SK-N-SH (cell line): ENCODE results near the gene CA10. TPM values are rescaled to one million over a fixed set of nuclear protein-coding genes. Genes with fewer than 3 reads are reported as not detected.

Experiments
- CTCF ChIA-PET: fragments of 300-600, 350-600 bp; formaldehyde crosslinking; extraction: SDS; loops from one replicate; lab custom pipeline; 2021; lab: Yijun Ruan, JAX
- POLR2A ChIA-PET: fragments of 350-600 bp; sonication (Branson Sonifier 250); formaldehyde crosslinking; extraction: SDS; loops from one replicate; lab custom pipeline; 2020; ENCODE audit warnings: antibody characterized with exemption, inconsistent platforms; lab: Yijun Ruan, JAX
- DNase-seq: peaks from one replicate; pipeline ENCODE4 v3.0.0; 2012
- H2AFZ ChIP-seq: fragments of 200-600 bp; sonication (generic); 2 replicates; pipeline ENCODE4 v1.8.1; 2016; ENCODE audit warnings: antibody characterized with exemption, mild to moderate bottlenecking, low read depth
- H3F3A ChIP-seq: fragments of 200-600 bp; sonication (generic); replicated peaks from 2 replicates; pipeline ENCODE3; 2016; ENCODE audit warnings: antibody characterized with exemption, mild to moderate bottlenecking; ENCODE audit not compliant: insufficient read depth
- H3K27ac ChIP-seq, 2 experiments: fragments of 200-500 bp in 1 of 2; fragments of 200-600 bp in 1 of 2; sonication (Bioruptor generic) in 1 of 2; sonication (generic), shearing (Covaris generic) in 1 of 2; 2 replicates each; pipeline versions ENCODE4 v1.5.1 to v1.6.1; 2014 to 2016; ENCODE audit warnings: low read depth in 2 of 2, inconsistent platforms in 1 of 2, low read length in 1 of 2, mild to moderate bottlenecking in 1 of 2, mixed read lengths in 1 of 2
- H3K27me3 ChIP-seq: fragments of 200-600 bp; sonication (generic), shearing (Covaris generic); 2 replicates; pipeline ENCODE4 v1.6.1; 2016; ENCODE audit warnings: mixed run types; ENCODE audit not compliant: insufficient read depth
- H3K36me3 ChIP-seq, 2 experiments: fragments of 200-500 bp in 1 of 2; fragments of 200-600 bp in 1 of 2; sonication (Bioruptor generic) in 1 of 2; sonication (generic) in 1 of 2; replicated peaks in 1 of 2; 2 replicates each; pipeline versions ENCODE3 to v1.5.1; 2014 to 2016; ENCODE audit warnings: low read length in 1 of 2, mild to moderate bottlenecking in 1 of 2; ENCODE audit not compliant: insufficient read depth in 2 of 2, control insufficient read depth in 1 of 2
- H3K4me1 ChIP-seq, 2 experiments: fragments of 200-500 bp in 1 of 2; fragments of 200-600 bp in 1 of 2; sonication (Bioruptor generic) in 1 of 2; sonication (generic), shearing (Covaris generic) in 1 of 2; 2 replicates each; pipeline versions ENCODE4 v1.5.1 to v1.6.1; 2014 to 2016; ENCODE audit warnings: low read depth in 1 of 2, low read length in 1 of 2, mixed run types in 1 of 2; ENCODE audit not compliant: insufficient read depth in 2 of 2, control insufficient read depth in 1 of 2
- H3K4me2 ChIP-seq: fragments of 200-600 bp; sonication (generic), shearing (Covaris generic); 2 replicates; pipeline ENCODE4 v1.6.1; 2017; ENCODE audit warnings: mixed run types
- H3K4me3 ChIP-seq, 2 experiments: fragments of 200-500 bp in 1 of 2; fragments of 200-600 bp in 1 of 2; sonication (Bioruptor generic) in 1 of 2; sonication (generic), shearing (Covaris generic) in 1 of 2; 2 replicates each; pipeline versions ENCODE4 v1.5.1 to v1.8.1; 2014 to 2016; ENCODE audit warnings: low read depth in 2 of 2, inconsistent platforms in 1 of 2, low read length in 1 of 2, mild to moderate bottlenecking in 1 of 2, mixed read lengths in 1 of 2, moderate library complexity in 1 of 2
- H3K79me2 ChIP-seq: fragments of 200-600 bp; sonication (generic); 2 replicates; pipeline ENCODE4 v1.8.1; 2017; ENCODE audit warnings: mild to moderate bottlenecking; ENCODE audit not compliant: insufficient read depth
- H3K9ac ChIP-seq: fragments of 200-600 bp; sonication (generic); 2 replicates; pipeline ENCODE4 v1.6.1; 2017; ENCODE audit warnings: mixed run types
- H3K9me2 ChIP-seq: fragments of 200-600 bp; sonication (generic); 2 replicates; pipeline ENCODE4 v1.6.1; 2017; ENCODE audit warnings: mixed run types
- H3K9me3 ChIP-seq: fragments of 200-600 bp; sonication (generic); 2 replicates; pipeline ENCODE4 v1.6.1; 2017; ENCODE audit warnings: mixed run types, mild to moderate bottlenecking, moderate library complexity
- H4K20me1 ChIP-seq: fragments of 200-600 bp; sonication (generic); 2 replicates; pipeline ENCODE4 v1.6.1; 2017; ENCODE audit warnings: mild to moderate bottlenecking, mixed run types; ENCODE audit not compliant: insufficient read depth
- EP300 ChIP-seq, 2 experiments: IDR thresholded peaks; 2 replicates each; pipeline versions ENCODE4 v1.4.0 to v1.6.1; 2012; ENCODE audit warnings: borderline replicate concordance in 1 of 2, low read depth in 1 of 2, low read length in 1 of 2
- EZH2phosphoT487 ChIP-seq: fragments of 200-600 bp; sonication (generic); IDR thresholded peaks from 2 replicates; pipeline ENCODE4 v1.6.1; 2017; ENCODE audit warnings: low read depth, mixed run types, mild to moderate bottlenecking, antibody characterized with exemption, moderate library complexity, borderline replicate concordance
- FOSL2 ChIP-seq: IDR thresholded peaks from 2 replicates; pipeline ENCODE4 v1.4.0; 2012; ENCODE audit warnings: low read depth, mild to moderate bottlenecking, moderate library complexity, borderline replicate concordance
- FOXJ3 ChIP-seq: sonication (generic); formaldehyde crosslinking; IDR thresholded peaks from 2 replicates; pipeline ENCODE4 v1.5.1; 2020; ENCODE audit warnings: mild to moderate bottlenecking, missing genetic modification reagents
- FOXM1 ChIP-seq: IDR thresholded peaks from 2 replicates; pipeline ENCODE4 v1.4.0; 2012; ENCODE audit warnings: low read depth, mild to moderate bottlenecking
- JUND ChIP-seq: IDR thresholded peaks from 2 replicates; pipeline ENCODE4 v1.4.0; 2012
- MXI1 ChIP-seq: IDR thresholded peaks from 2 replicates; pipeline ENCODE4 v1.6.1; 2012; ENCODE audit warnings: mild to moderate bottlenecking, low read depth, low read length, improper control_type of control experiment
- NRF1 ChIP-seq: IDR thresholded peaks from 2 replicates; pipeline ENCODE4 v1.6.1; 2012; ENCODE audit warnings: low read depth, mild to moderate bottlenecking, low read length
- POLR2AphosphoS5 ChIP-seq: IDR thresholded peaks from 2 replicates; pipeline ENCODE4 v1.6.1; 2012; ENCODE audit warnings: low read depth, low read length
- RAD21 ChIP-seq: IDR thresholded peaks from 2 replicates; pipeline ENCODE4 v1.6.1; 2012; ENCODE audit warnings: mild to moderate bottlenecking, low read length
- RCOR1 ChIP-seq: fragments of 150-350 bp; IDR thresholded peaks from 2 replicates; pipeline ENCODE4 v1.6.1; 2017; ENCODE audit warnings: antibody characterized with exemption, low read length
- RFX5 ChIP-seq: IDR thresholded peaks from 2 replicates; pipeline ENCODE4 v1.6.1; 2012; ENCODE audit warnings: mild to moderate bottlenecking, improper control_type of control experiment, low read length
- SIN3A ChIP-seq: IDR thresholded peaks from 2 replicates; pipeline ENCODE4 v1.6.1; 2012; ENCODE audit warnings: low read depth, mild to moderate bottlenecking, low read length, moderate library complexity, borderline replicate concordance
- SMC3 ChIP-seq: IDR thresholded peaks from 2 replicates; pipeline ENCODE4 v1.6.1; 2012; ENCODE audit warnings: low read depth, low read length, improper control_type of control experiment
- TEAD4 ChIP-seq: IDR thresholded peaks from 2 replicates; pipeline ENCODE4 v1.4.0; 2012; ENCODE audit warnings: mild to moderate bottlenecking, borderline replicate concordance; ENCODE audit not compliant: insufficient read depth
- WGBS: methylation state at CpG from one replicate; pipeline ENCODE4 v1.1.6; 2017; ENCODE audit warnings: low lambda C conversion rate; 5-methylcytosine and 5-hydroxymethylcytosine counted together
- polyA plus RNA-seq, 3 experiments: library from polyadenylated mRNA; depleted of rRNA; stranded (reverse); fragments of >200 nt; gene quantifications; 2 replicates each; pipeline ENCODE4 v1.2.3, GENCODE V29; 2012
- TF ChIP-seq, protein P1 (sequence below): fragments of 150-350 bp; IDR thresholded peaks from 2 replicates; pipeline ENCODE4 v1.6.1; 2017; ENCODE audit warnings: antibody characterized with exemption, low read length, low read depth, borderline replicate concordance
- TF ChIP-seq, protein P2 (sequence below): IDR thresholded peaks from 2 replicates; pipeline ENCODE4 v1.4.0; 2012; ENCODE audit warnings: low read depth, borderline replicate concordance

CA10 gene
- polyA plus RNA-seq, 1 of the 3 experiments (the other 2 are of a cell fraction): not detected

DNA sequence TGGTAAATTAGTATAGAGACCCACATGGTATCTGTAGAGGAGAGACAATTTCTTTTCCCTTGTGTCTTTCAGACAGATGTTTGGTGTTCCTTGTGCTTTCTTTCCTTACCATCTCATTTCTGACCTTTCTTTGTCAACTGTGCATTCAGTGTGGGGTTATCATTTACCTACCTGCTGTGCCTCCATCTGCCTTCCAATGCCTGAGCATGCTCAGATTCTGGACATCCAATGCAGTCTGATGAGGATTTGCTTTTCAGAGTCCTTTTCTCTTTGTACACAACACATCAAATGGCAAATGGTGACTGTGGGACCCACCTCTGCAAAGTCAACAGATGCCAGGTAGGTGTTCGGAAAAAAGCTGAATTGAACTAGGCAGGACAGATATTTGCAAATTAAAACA is 364.8 kb downstream of the CA10 start:
- no peaks in the 10 kb centered on the region for H4K20me1 ChIP-seq
- no peaks in the 10 kb centered on the region for H3K4me1 ChIP-seq
- TF ChIP-seq, protein P1, sequence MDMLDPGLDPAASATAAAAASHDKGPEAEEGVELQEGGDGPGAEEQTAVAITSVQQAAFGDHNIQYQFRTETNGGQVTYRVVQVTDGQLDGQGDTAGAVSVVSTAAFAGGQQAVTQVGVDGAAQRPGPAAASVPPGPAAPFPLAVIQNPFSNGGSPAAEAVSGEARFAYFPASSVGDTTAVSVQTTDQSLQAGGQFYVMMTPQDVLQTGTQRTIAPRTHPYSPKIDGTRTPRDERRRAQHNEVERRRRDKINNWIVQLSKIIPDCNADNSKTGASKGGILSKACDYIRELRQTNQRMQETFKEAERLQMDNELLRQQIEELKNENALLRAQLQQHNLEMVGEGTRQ: no peak
- TF ChIP-seq RFX5 (no peak), FOSL2 (no peak), FOXJ3 (CRISPR knock-in tag) (no peak), EZH2phosphoT487 (no peak), RAD21 (no peak), NRF1 (no peak), FOXM1 (no peak), JUND (no peak), SMC3 (no peak), SIN3A (no peak), TEAD4 (no peak), POLR2AphosphoS5 (no peak), EP300 (IDR thresholded peaks at IDR 0.05; ENCODE audit: borderline replicate concordance in 1 of 2, low read depth in 1 of 2, low read length in 1 of 2) (no peak), RCOR1 (no peak), MXI1 (no peak)
- TF ChIP-seq, protein P2, sequence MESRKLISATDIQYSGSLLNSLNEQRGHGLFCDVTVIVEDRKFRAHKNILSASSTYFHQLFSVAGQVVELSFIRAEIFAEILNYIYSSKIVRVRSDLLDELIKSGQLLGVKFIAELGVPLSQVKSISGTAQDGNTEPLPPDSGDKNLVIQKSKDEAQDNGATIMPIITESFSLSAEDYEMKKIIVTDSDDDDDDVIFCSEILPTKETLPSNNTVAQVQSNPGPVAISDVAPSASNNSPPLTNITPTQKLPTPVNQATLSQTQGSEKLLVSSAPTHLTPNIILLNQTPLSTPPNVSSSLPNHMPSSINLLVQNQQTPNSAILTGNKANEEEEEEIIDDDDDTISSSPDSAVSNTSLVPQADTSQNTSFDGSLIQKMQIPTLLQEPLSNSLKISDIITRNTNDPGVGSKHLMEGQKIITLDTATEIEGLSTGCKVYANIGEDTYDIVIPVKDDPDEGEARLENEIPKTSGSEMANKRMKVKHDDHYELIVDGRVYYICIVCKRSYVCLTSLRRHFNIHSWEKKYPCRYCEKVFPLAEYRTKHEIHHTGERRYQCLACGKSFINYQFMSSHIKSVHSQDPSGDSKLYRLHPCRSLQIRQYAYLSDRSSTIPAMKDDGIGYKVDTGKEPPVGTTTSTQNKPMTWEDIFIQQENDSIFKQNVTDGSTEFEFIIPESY: no peak
- TF ChIP-seq, all 33 proteins: peak for 0
- H3K9ac ChIP-seq: no peak overlapping the region
- no peak overlapping the region for H3K27ac ChIP-seq
- no peak overlapping the region for H3K4me3 ChIP-seq
- H3K4me2 ChIP-seq: no peak overlapping the region
- no peaks in the 10 kb centered on the region for H3K36me3 ChIP-seq
- ChIA-PET CTCF (interaction anchor here (1.2 to 3.3 kb wide), 3 partner anchors 10 to 67 kb away, joined by 3 to 11 read pairs (median 6); no protein-coding TSS in a partner anchor), POLR2A (no interaction called here)
- peaks cover 7% of the 10 kb centered on the region; the same call in 1 of the 2 replicates for H3K9me3 ChIP-seq
- H3K79me2 ChIP-seq: no peaks in the 10 kb centered on the region
- no peak overlapping the region for H2AFZ ChIP-seq
- no peaks in the 10 kb centered on the region for H3K27me3 ChIP-seq
- 10% methylated on average over 1 of the region's 1 CpG for WGBS
- no peak for DNase-seq
- H3F3A ChIP-seq: no peaks in the 10 kb centered on the region
- no peaks in the 10 kb centered on the region for H3K9me2 ChIP-seq
